Erythroblast (primary cell): ENCODE measurements around the gene ZNF226.
"Not testable (repeated sequence)": the region's sequence is repeated elsewhere in the genome, so short reads cannot be mapped to it uniquely, and the experiment has no call there.

Experiments used
- DNase-seq, 2 experiments: peaks; one replicate each; lab custom pipeline; 2025; lab: John Stamatoyannopoulos, UW
- GATA1 ChIP-seq: IDR thresholded peaks from 2 replicates; pipeline ENCODE4 v1.6.1; 2011; ENCODE audit warnings: low read depth, mild to moderate bottlenecking, control low read depth, low read length, moderate library complexity
- POLR2A ChIP-seq: IDR thresholded peaks from 2 replicates; pipeline ENCODE4 v1.6.1; 2011; ENCODE audit warnings: mild to moderate bottlenecking, low read length

ZNF226 gene

GRCh38 chr19:44190020-44190419 lies 25.1 kb downstream of the ZNF226 start:
- TF ChIP-seq GATA1 (no peak), POLR2A (no peak)
- no peak for DNase-seq

- DNase-seq, result no peak
- TF ChIP-seq POLR2A, result no peak
- TF ChIP-seq GATA1, result no peak
These were observed 27.2 kb downstream of the ZNF226 start for GRCh38 chr19:44192127-44192526.

- no peak for TF ChIP-seq GATA1
- TF ChIP-seq POLR2A, result no peak
- DNase-seq, result no peak
These were observed 31.9 kb downstream of the ZNF226 start for GRCh38 chr19:44196772-44197171.

GRCh38 chr19:44202470-44202869 lies 37.6 kb downstream of the ZNF226 start:
- no peak for DNase-seq
- no peak for TF ChIP-seq POLR2A
- TF ChIP-seq GATA1, result no peak

- no peak for TF ChIP-seq POLR2A
- no peak for TF ChIP-seq GATA1
- no peak for DNase-seq
These were observed 38.1 kb downstream of the ZNF226 start for GRCh38 chr19:44202974-44203373.

GRCh38 chr19:44203877-44204276 lies 39.0 kb downstream of the ZNF226 start:
- not testable (repeated sequence) for DNase-seq

GRCh38 chr19:44204772-44205171 lies 39.9 kb downstream of the ZNF226 start:
- no peak for DNase-seq
- TF ChIP-seq GATA1 (no peak), POLR2A (no peak)

GRCh38 chr19:44207126-44207803 lies 42.4 kb downstream of the ZNF226 start:
- peak; percentile 90 for DNase-seq
- no peak for TF ChIP-seq GATA1
- TF ChIP-seq POLR2A, result peak; percentile 68

- peak; percentile 86 to 87 for DNase-seq
- TF ChIP-seq GATA1 (no peak), POLR2A (peak; percentile 69)
These were observed 47.5 kb downstream of the ZNF226 start, which contains the start of gene ZNF227 for GRCh38 chr19:44212250-44212865. Gene ZNF227 (plus strand): TSS chr19:44212532. CDS start chr19:44217793, 5,261 bp downstream.

- TF ChIP-seq GATA1 (no peak), POLR2A (no peak)
- DNase-seq, result peak; percentile 39 to 63
These were observed 48.0 kb downstream of the ZNF226 start for GRCh38 chr19:44212866-44213346.

GRCh38 chr19:44219926-44220325 lies 55.0 kb downstream of the ZNF226 start:
- not testable (repeated sequence) for DNase-seq

GRCh38 chr19:44220761-44221160 lies 55.9 kb downstream of the ZNF226 start:
- not testable (repeated sequence) for DNase-seq

GRCh38 chr19:44221291-44221690 lies 56.4 kb downstream of the ZNF226 start:
- DNase-seq, result not testable (repeated sequence)
